ENCODE results near the gene TSC2. TPM values are rescaled to one million over a fixed set of nuclear protein-coding genes. Genes with fewer than 3 reads are reported as not detected.

The TSC2 gene
- total RNA-seq, 2 experiments from 2014 or later, result 56.6 to 63.9 TPM

GRCh38 chr16:2070576-2071453 lies 23.0 kb downstream of the TSC2 start:
- H3K4me1 Mint-ChIP-seq (ENCODE audit: low read depth), result peaks cover 2% of the 10 kb centered on the region
- no peak for DNase-seq
- CTCF ChIA-PET, result no interaction called here
- H3K27ac Mint-ChIP-seq, result no peak overlapping the region
- H3K4me3 Mint-ChIP-seq, result no peak overlapping the region
- H3K27me3 Mint-ChIP-seq, result no peaks in the 10 kb centered on the region
- H3K9me3 Mint-ChIP-seq, result no peaks in the 10 kb centered on the region
- peaks cover 25% of the 10 kb centered on the region for H3K36me3 Mint-ChIP-seq
- POLR2A ChIA-PET, result no interaction called here
- intact Hi-C loops (cut with micrococcal nuclease), result no loop called here

- H3K36me3 Mint-ChIP-seq, result peaks cover 20% of the 10 kb centered on the region
- ChIA-PET POLR2A (interaction anchor here (1.1 kb wide), 1 partner anchor 11 kb away, joined by 3 read pairs; no protein-coding TSS in a partner anchor), CTCF (no interaction called here)
- intact Hi-C loops (cut with micrococcal nuclease), result no loop called here
- H3K4me3 Mint-ChIP-seq, result no peak overlapping the region
- H3K27ac Mint-ChIP-seq, result no peak overlapping the region
- no peaks in the 10 kb centered on the region for H3K9me3 Mint-ChIP-seq
- no peaks in the 10 kb centered on the region for H3K27me3 Mint-ChIP-seq
- DNase-seq, result no peak
- no peaks in the 10 kb centered on the region for H3K4me1 Mint-ChIP-seq (ENCODE audit: low read depth)
These were observed 23.8 kb downstream of the TSC2 start for GRCh38 chr16:2071454-2072202.

GRCh38 chr16:2072926-2073325 lies 25.1 kb downstream of the TSC2 start:
- DNase-seq, result no peak
- H3K9me3 Mint-ChIP-seq, result no peaks in the 10 kb centered on the region
- intact Hi-C loops (cut with micrococcal nuclease), result no loop called here
- no peak overlapping the region for H3K27ac Mint-ChIP-seq
- no peak overlapping the region for H3K4me3 Mint-ChIP-seq
- no peaks in the 10 kb centered on the region for H3K4me1 Mint-ChIP-seq (ENCODE audit: low read depth)
- ChIA-PET POLR2A (no interaction called here), CTCF (no interaction called here)
- no peaks in the 10 kb centered on the region for H3K27me3 Mint-ChIP-seq
- H3K36me3 Mint-ChIP-seq, result peaks cover 17% of the 10 kb centered on the region

- no peak for DNase-seq
- ChIA-PET CTCF (no interaction called here), POLR2A (no interaction called here)
- Mint-ChIP-seq H3K4me1 (ENCODE audit: low read depth) (no peaks in the 10 kb centered on the region), H3K27me3 (no peaks in the 10 kb centered on the region), H3K9me3 (no peaks in the 10 kb centered on the region), H3K27ac (no peak overlapping the region), H3K4me3 (no peak overlapping the region), H3K36me3 (peaks cover 15% of the 10 kb centered on the region)
- intact Hi-C loops (cut with micrococcal nuclease), result no loop called here
These were observed 26.3 kb downstream of the TSC2 start for GRCh38 chr16:2074071-2074470.

GRCh38 chr16:2075631-2076030 lies 27.8 kb downstream of the TSC2 start:
- Mint-ChIP-seq H3K4me3 (no peak overlapping the region), H3K9me3 (no peaks in the 10 kb centered on the region), H3K4me1 (ENCODE audit: low read depth) (no peaks in the 10 kb centered on the region), H3K27ac (no peak overlapping the region), H3K36me3 (peaks cover 11% of the 10 kb centered on the region), H3K27me3 (no peaks in the 10 kb centered on the region)
- DNase-seq, result no peak
- ChIA-PET CTCF (no interaction called here), POLR2A (no interaction called here)
- intact Hi-C loops (cut with micrococcal nuclease), result no loop called here

- Mint-ChIP-seq H3K4me3 (no peak overlapping the region), H3K9me3 (no peaks in the 10 kb centered on the region), H3K27ac (no peak overlapping the region), H3K36me3 (peaks cover 11% of the 10 kb centered on the region), H3K27me3 (no peaks in the 10 kb centered on the region), H3K4me1 (ENCODE audit: low read depth) (no peaks in the 10 kb centered on the region)
- DNase-seq, result no peak
- intact Hi-C loops (cut with micrococcal nuclease), result no loop called here
- POLR2A ChIA-PET, result no interaction called here
- CTCF ChIA-PET, result no interaction called here
These were observed 28.5 kb downstream of the TSC2 start for GRCh38 chr16:2076072-2076865.

- no peaks in the 10 kb centered on the region for H3K27me3 Mint-ChIP-seq
- H3K36me3 Mint-ChIP-seq, result peaks cover 9% of the 10 kb centered on the region
- no peak for DNase-seq
- POLR2A ChIA-PET, result no interaction called here
- H3K27ac Mint-ChIP-seq, result no peak overlapping the region
- H3K9me3 Mint-ChIP-seq, result no peaks in the 10 kb centered on the region
- CTCF ChIA-PET, result no interaction called here
- H3K4me3 Mint-ChIP-seq, result no peak overlapping the region
- no peaks in the 10 kb centered on the region for H3K4me1 Mint-ChIP-seq (ENCODE audit: low read depth)
- intact Hi-C loops (cut with micrococcal nuclease), result no loop called here
These were observed 29.2 kb downstream of the TSC2 start for GRCh38 chr16:2077016-2077415.

GRCh38 chr16:2077696-2078095 lies 29.9 kb downstream of the TSC2 start:
- no peaks in the 10 kb centered on the region for H3K27me3 Mint-ChIP-seq
- no peaks in the 10 kb centered on the region for H3K4me1 Mint-ChIP-seq (ENCODE audit: low read depth)
- intact Hi-C loops (cut with micrococcal nuclease), result no loop called here
- H3K27ac Mint-ChIP-seq, result no peak overlapping the region
- no peak overlapping the region for H3K4me3 Mint-ChIP-seq
- H3K36me3 Mint-ChIP-seq, result peaks cover 7% of the 10 kb centered on the region
- CTCF ChIA-PET, result no interaction called here
- POLR2A ChIA-PET, result no interaction called here
- H3K9me3 Mint-ChIP-seq, result no peaks in the 10 kb centered on the region
- no peak for DNase-seq

- H3K36me3 Mint-ChIP-seq, result peaks cover 6% of the 10 kb centered on the region
- ChIA-PET POLR2A (no interaction called here), CTCF (no interaction called here)
- H3K9me3 Mint-ChIP-seq, result no peaks in the 10 kb centered on the region
- H3K4me1 Mint-ChIP-seq (ENCODE audit: low read depth), result no peaks in the 10 kb centered on the region
- intact Hi-C loops (cut with micrococcal nuclease), result no loop called here
- no peaks in the 10 kb centered on the region for H3K27me3 Mint-ChIP-seq
- DNase-seq, result no peak
- no peak overlapping the region for H3K27ac Mint-ChIP-seq
- no peak overlapping the region for H3K4me3 Mint-ChIP-seq
These were observed 30.3 kb downstream of the TSC2 start for GRCh38 chr16:2078096-2078495.

GRCh38 chr16:2078691-2079090 lies 30.9 kb downstream of the TSC2 start:
- no peaks in the 10 kb centered on the region for H3K9me3 Mint-ChIP-seq
- POLR2A ChIA-PET, result no interaction called here
- H3K36me3 Mint-ChIP-seq, result peaks cover 3% of the 10 kb centered on the region

GRCh38 chr16:2079311-2079800 lies 31.6 kb downstream of the TSC2 start:
- Mint-ChIP-seq H3K27me3 (no peaks in the 10 kb centered on the region), H3K4me3 (no peak overlapping the region), H3K36me3 (peaks cover 3% of the 10 kb centered on the region), H3K4me1 (ENCODE audit: low read depth) (no peaks in the 10 kb centered on the region), H3K27ac (no peak overlapping the region), H3K9me3 (no peaks in the 10 kb centered on the region)
- intact Hi-C loops (cut with micrococcal nuclease), result no loop called here
- no peak for DNase-seq
- ChIA-PET POLR2A (no interaction called here), CTCF (interaction anchor here (1.1 kb wide), 1 partner anchor 75 kb away, joined by 3 read pairs; no protein-coding TSS in a partner anchor)

More at GRCh38 chr16:2078691-2079090, 30.9 kb downstream of the TSC2 start:
- Mint-ChIP-seq H3K4me1 (ENCODE audit: low read depth) (no peaks in the 10 kb centered on the region), H3K4me3 (no peak overlapping the region), H3K27me3 (no peaks in the 10 kb centered on the region), H3K27ac (no peak overlapping the region)
- no peak for DNase-seq
- CTCF ChIA-PET, result interaction anchor here (1.1 kb wide), 1 partner anchor 74 kb away, joined by 3 read pairs; no protein-coding TSS in a partner anchor
- intact Hi-C loops (cut with micrococcal nuclease), result no loop called here

GRCh38 chr16:2079991-2080390 lies 32.2 kb downstream of the TSC2 start:
- H3K27me3 Mint-ChIP-seq, result no peaks in the 10 kb centered on the region
- CTCF ChIA-PET, result interaction anchor here (1.1 kb wide), 1 partner anchor 76 kb away, joined by 3 read pairs; no protein-coding TSS in a partner anchor
- H3K4me1 Mint-ChIP-seq (ENCODE audit: low read depth), result no peaks in the 10 kb centered on the region
- H3K9me3 Mint-ChIP-seq, result no peaks in the 10 kb centered on the region
- H3K27ac Mint-ChIP-seq, result no peak overlapping the region
- H3K36me3 Mint-ChIP-seq, result no peaks in the 10 kb centered on the region
- DNase-seq, result no peak
- no peak overlapping the region for H3K4me3 Mint-ChIP-seq
- intact Hi-C loops (cut with micrococcal nuclease), result no loop called here
- POLR2A ChIA-PET, result no interaction called here
